Colonic mucosa (tissue), 4 donors: ENCODE measurements around the gene SYNE1. TPM values are rescaled to one million over a fixed set of nuclear protein-coding genes. Genes with fewer than 3 reads are reported as not detected.

Experiments used
- DNase-seq: peaks from one replicate; pipeline ENCODE4 v3.0.0-alpha.2; 2020
- H3K27ac ChIP-seq: fragments of 200-600 bp; one replicate; pipeline ENCODE4 v1.8.0; 2021
- H3K27me3 ChIP-seq: fragments of 200-600 bp; one replicate; pipeline ENCODE4 v1.8.0; 2021
- H3K36me3 ChIP-seq: fragments of 200-600 bp; one replicate; pipeline ENCODE4 v1.8.0; 2021
- H3K4me1 ChIP-seq: fragments of 200-600 bp; one replicate; pipeline ENCODE4 v1.8.0; 2021; ENCODE audit warnings: mild to moderate bottlenecking
- H3K4me3 ChIP-seq: fragments of 200-600 bp; one replicate; pipeline ENCODE4 v1.8.0; 2021
- H3K9ac ChIP-seq, 2 donors: one replicate each; pipeline ENCODE4 v1.7.0; 2013; ENCODE audit warnings: control low read depth in 2 of 2, low read depth in 2 of 2, low read length in 2 of 2
- H3K9me3 ChIP-seq: fragments of 200-600 bp; one replicate; pipeline ENCODE4 v1.8.0; 2021
- intact Hi-C: fragments of 100-400 bp; cut with DNase I; formaldehyde crosslinking; loops from one replicate; pipeline ENCODE4 v1.14.1; 2022
- total RNA-seq, 2 donors: library from RNA; stranded (reverse); fragmentation: NEBNext Ultra II Directional in 1 of 2; extraction: Animal tissue kit (Norgen Biotek cat#: 25700) in 1 of 2; gene quantifications; one replicate each; pipeline ENCODE4 v1.2.1, GENCODE V29; 2021
- TF ChIP-seq, protein P1 (sequence below): fragments of 200-600 bp; IDR thresholded peaks from one replicate; pipeline ENCODE4 v1.8.0; 2022; ENCODE audit warnings: antibody characterized with exemption, mild to moderate bottlenecking
- donor health status: healthy.
- donor health status: DM: no; HTN: no; CAD: no.
- donor health status: DM: no; HTN: no; CAD: no.

SYNE1 gene
- total RNA-seq, 2 donors from 2014 or later: 11.6 to 23.7 TPM

DNA sequence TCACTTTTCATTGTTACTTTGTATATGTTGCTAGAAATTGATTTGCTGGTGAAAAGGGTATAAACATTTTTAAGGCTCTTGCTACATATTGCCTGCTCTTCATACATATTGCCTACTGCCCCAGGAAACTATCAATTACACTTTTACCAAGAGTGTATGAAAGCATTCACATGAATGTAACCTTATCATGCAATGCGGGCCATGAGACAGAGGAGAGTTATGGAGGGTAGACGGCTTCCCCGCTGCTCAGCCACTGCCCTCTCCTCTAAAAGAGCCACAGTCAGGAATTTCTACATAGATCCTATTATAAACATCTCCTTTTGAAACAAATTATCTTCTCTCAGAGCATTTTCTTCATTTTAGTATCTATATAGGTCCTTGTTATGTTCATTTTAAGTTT lies 565.3 kb downstream of the SYNE1 start:
- H3K36me3 ChIP-seq: no peaks in the 10 kb centered on the region
- H3K27ac ChIP-seq: no peak overlapping the region
- H3K9me3 ChIP-seq: no peaks in the 10 kb centered on the region
- H3K4me1 ChIP-seq: no peaks in the 10 kb centered on the region
- TF ChIP-seq, protein P1, sequence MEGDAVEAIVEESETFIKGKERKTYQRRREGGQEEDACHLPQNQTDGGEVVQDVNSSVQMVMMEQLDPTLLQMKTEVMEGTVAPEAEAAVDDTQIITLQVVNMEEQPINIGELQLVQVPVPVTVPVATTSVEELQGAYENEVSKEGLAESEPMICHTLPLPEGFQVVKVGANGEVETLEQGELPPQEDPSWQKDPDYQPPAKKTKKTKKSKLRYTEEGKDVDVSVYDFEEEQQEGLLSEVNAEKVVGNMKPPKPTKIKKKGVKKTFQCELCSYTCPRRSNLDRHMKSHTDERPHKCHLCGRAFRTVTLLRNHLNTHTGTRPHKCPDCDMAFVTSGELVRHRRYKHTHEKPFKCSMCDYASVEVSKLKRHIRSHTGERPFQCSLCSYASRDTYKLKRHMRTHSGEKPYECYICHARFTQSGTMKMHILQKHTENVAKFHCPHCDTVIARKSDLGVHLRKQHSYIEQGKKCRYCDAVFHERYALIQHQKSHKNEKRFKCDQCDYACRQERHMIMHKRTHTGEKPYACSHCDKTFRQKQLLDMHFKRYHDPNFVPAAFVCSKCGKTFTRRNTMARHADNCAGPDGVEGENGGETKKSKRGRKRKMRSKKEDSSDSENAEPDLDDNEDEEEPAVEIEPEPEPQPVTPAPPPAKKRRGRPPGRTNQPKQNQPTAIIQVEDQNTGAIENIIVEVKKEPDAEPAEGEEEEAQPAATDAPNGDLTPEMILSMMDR: no peak
- no peak overlapping the region for H3K4me3 ChIP-seq
- intact Hi-C loops: no loop called here
- H3K27me3 ChIP-seq: no peaks in the 10 kb centered on the region
- DNase-seq: no peak
- no peak overlapping the region for H3K9ac ChIP-seq

Other genes with a start within 250 kb of the SYNE1 start
- 1 to 10 TPM; 1.9 to 4.8 TPM for gene MYCT1, start 60.5 kb upstream of the SYNE1 start, total RNA-seq
- gene VIP, start 113.4 kb upstream of the SYNE1 start, total RNA-seq: 10 to 100 TPM in 1 of 2 donors, 1 to 10 TPM in 1; 1.5 to 10.9 TPM